HUES6 (cell line): Measurements from ENCODE around the gene L3MBTL4.

Experiments
- H3K27ac ChIP-seq: 2 replicates; pipeline ENCODE4 v1.7.0; 2013; ENCODE audit warnings: low read depth, mild to moderate bottlenecking, low read length, inconsistent platforms
- H3K27me3 ChIP-seq: 2 replicates; pipeline ENCODE4 v1.6.1; 2013; ENCODE audit warnings: low read length; ENCODE audit not compliant: control insufficient read depth, insufficient read depth
- H3K36me3 ChIP-seq: 2 replicates; pipeline ENCODE4 v1.6.1; 2013; ENCODE audit warnings: low read length; ENCODE audit not compliant: control insufficient read depth, insufficient read depth
- H3K4me1 ChIP-seq: 2 replicates; pipeline ENCODE4 v1.6.1; 2013; ENCODE audit warnings: low read length; ENCODE audit not compliant: control insufficient read depth, insufficient read depth
- H3K4me3 ChIP-seq: 2 replicates; pipeline ENCODE4 v1.5.1; 2013; ENCODE audit warnings: low read depth, low read length
- H3K9ac ChIP-seq: one replicate; pipeline ENCODE4 v1.6.1; 2013; ENCODE audit warnings: mild to moderate bottlenecking, low read length
- H3K9me3 ChIP-seq: 2 replicates; pipeline ENCODE4 v1.6.1; 2013; ENCODE audit warnings: low read depth, low read length; ENCODE audit not compliant: control insufficient read depth, insufficient read depth

Gene L3MBTL4

GRCh38 chr18:6330786-6331185 is 83.9 kb downstream of the L3MBTL4 start:
- no peak overlapping the region for H3K4me3 ChIP-seq
- H3K27ac ChIP-seq, result no peak overlapping the region
- no peaks in the 10 kb centered on the region for H3K4me1 ChIP-seq
- no peaks in the 10 kb centered on the region for H3K36me3 ChIP-seq
- no peak overlapping the region for H3K9ac ChIP-seq
- no peaks in the 10 kb centered on the region for H3K27me3 ChIP-seq
- H3K9me3 ChIP-seq, result peaks cover 2% of the 10 kb centered on the region; the same call in 1 of the 2 replicates

- no peak overlapping the region for H3K9ac ChIP-seq
- peaks cover 17% of the 10 kb centered on the region for H3K9me3 ChIP-seq
- no peak overlapping the region for H3K4me3 ChIP-seq
- H3K27ac ChIP-seq, result no peak overlapping the region
- H3K36me3 ChIP-seq, result no peaks in the 10 kb centered on the region
- no peaks in the 10 kb centered on the region for H3K27me3 ChIP-seq
- no peaks in the 10 kb centered on the region for H3K4me1 ChIP-seq
These were observed 86.1 kb downstream of the L3MBTL4 start for GRCh38 chr18:6328621-6329010.

- no peaks in the 10 kb centered on the region for H3K36me3 ChIP-seq
- no peaks in the 10 kb centered on the region for H3K4me1 ChIP-seq
- H3K27ac ChIP-seq, result no peak overlapping the region
- H3K4me3 ChIP-seq, result no peak overlapping the region
- H3K9ac ChIP-seq, result no peak overlapping the region
- H3K27me3 ChIP-seq, result no peaks in the 10 kb centered on the region
- H3K9me3 ChIP-seq, result peaks cover 23% of the 10 kb centered on the region
These were observed 86.7 kb downstream of the L3MBTL4 start for GRCh38 chr18:6327895-6328620.

GRCh38 chr18:6327485-6327884 is 87.2 kb downstream of the L3MBTL4 start:
- no peaks in the 10 kb centered on the region for H3K36me3 ChIP-seq
- no peaks in the 10 kb centered on the region for H3K27me3 ChIP-seq
- H3K4me3 ChIP-seq, result no peak overlapping the region
- no peak overlapping the region for H3K27ac ChIP-seq
- no peaks in the 10 kb centered on the region for H3K4me1 ChIP-seq
- no peak overlapping the region for H3K9ac ChIP-seq
- peaks cover 27% of the 10 kb centered on the region for H3K9me3 ChIP-seq

GRCh38 chr18:6326566-6326965 is 88.1 kb downstream of the L3MBTL4 start:
- no peak overlapping the region for H3K9ac ChIP-seq
- H3K9me3 ChIP-seq, result peaks cover 30% of the 10 kb centered on the region
- H3K27me3 ChIP-seq, result no peaks in the 10 kb centered on the region
- H3K36me3 ChIP-seq, result no peaks in the 10 kb centered on the region
- no peak overlapping the region for H3K27ac ChIP-seq
- H3K4me1 ChIP-seq, result no peaks in the 10 kb centered on the region
- H3K4me3 ChIP-seq, result no peak overlapping the region

- H3K36me3 ChIP-seq, result no peaks in the 10 kb centered on the region
- H3K4me1 ChIP-seq, result no peaks in the 10 kb centered on the region
- H3K4me3 ChIP-seq, result no peak overlapping the region
- no peak overlapping the region for H3K27ac ChIP-seq
- H3K9me3 ChIP-seq, result peaks cover 28% of the 10 kb centered on the region
- no peak overlapping the region for H3K9ac ChIP-seq
- no peaks in the 10 kb centered on the region for H3K27me3 ChIP-seq
These were observed 91.3 kb downstream of the L3MBTL4 start for GRCh38 chr18:6323319-6323889.

- H3K9me3 ChIP-seq, result no peaks in the 10 kb centered on the region
- no peak overlapping the region for H3K9ac ChIP-seq
- no peak overlapping the region for H3K4me3 ChIP-seq
- H3K27me3 ChIP-seq, result no peaks in the 10 kb centered on the region
- no peaks in the 10 kb centered on the region for H3K4me1 ChIP-seq
- H3K27ac ChIP-seq, result no peak overlapping the region
- H3K36me3 ChIP-seq, result no peaks in the 10 kb centered on the region
These were observed 99.0 kb downstream of the L3MBTL4 start for GRCh38 chr18:6315517-6316331.

GRCh38 chr18:6313415-6313814 is 101.3 kb downstream of the L3MBTL4 start:
- no peaks in the 10 kb centered on the region for H3K36me3 ChIP-seq
- H3K4me1 ChIP-seq, result no peaks in the 10 kb centered on the region
- no peaks in the 10 kb centered on the region for H3K27me3 ChIP-seq
- H3K9me3 ChIP-seq, result no peaks in the 10 kb centered on the region
- no peak overlapping the region for H3K9ac ChIP-seq
- no peak overlapping the region for H3K4me3 ChIP-seq
- H3K27ac ChIP-seq, result no peak overlapping the region

- no peak overlapping the region for H3K27ac ChIP-seq
- H3K4me3 ChIP-seq, result no peak overlapping the region
- no peaks in the 10 kb centered on the region for H3K36me3 ChIP-seq
- no peaks in the 10 kb centered on the region for H3K4me1 ChIP-seq
- H3K27me3 ChIP-seq, result no peaks in the 10 kb centered on the region
- H3K9me3 ChIP-seq, result no peaks in the 10 kb centered on the region
- H3K9ac ChIP-seq, result no peak overlapping the region
These were observed 103.1 kb downstream of the L3MBTL4 start for GRCh38 chr18:6311456-6312215.

DNA sequence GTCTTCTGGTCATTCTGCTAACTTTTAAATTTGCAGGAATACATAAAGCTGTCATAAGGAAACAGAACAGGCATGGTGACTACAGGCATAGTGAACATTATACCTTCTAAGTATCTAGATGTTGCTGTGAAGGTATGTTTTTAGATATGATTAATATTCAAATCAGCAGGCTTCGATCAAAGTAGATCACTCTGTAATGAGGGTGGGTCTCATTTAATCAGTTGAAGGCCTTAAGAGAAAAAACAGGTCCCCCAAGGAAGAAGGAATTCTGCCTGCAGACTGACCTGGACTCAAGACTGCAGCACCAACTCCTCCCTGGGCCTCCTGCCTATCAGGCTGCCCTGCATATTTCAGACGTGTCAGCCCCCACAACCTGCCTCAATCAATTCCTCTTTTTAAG is 104.0 kb downstream of the L3MBTL4 start:
- H3K9me3 ChIP-seq, result no peaks in the 10 kb centered on the region
- no peaks in the 10 kb centered on the region for H3K27me3 ChIP-seq
- H3K9ac ChIP-seq, result no peak overlapping the region

More for the DNA sequence above, 104.0 kb downstream of the L3MBTL4 start:
- Histone ChIP-seq H3K36me3 (no peaks in the 10 kb centered on the region), H3K4me1 (no peaks in the 10 kb centered on the region), H3K27ac (no peak overlapping the region), H3K4me3 (no peak overlapping the region)
